B cell (primary cell): Measurements from ENCODE around the gene SH3RF3. TPM values are rescaled to one million over a fixed set of nuclear protein-coding genes. Genes with fewer than 3 reads are reported as not detected.

ENCODE experiments used
- ATAC-seq: fragments of 200-7000 bp; cut with Tn5 transposase; one replicate; pipeline ENCODE4 v1.10.0; 2021; ENCODE audit warnings: low read depth, mild to moderate bottlenecking, moderate number of reproducible peaks, moderate library complexity
- CTCF ChIA-PET: fragments of 350-600 bp; sonication (Branson Sonifier 250); formaldehyde crosslinking; loops from one replicate; lab custom pipeline; 2021; ENCODE audit warnings: antibody characterized with exemption, inconsistent platforms; lab: Charles Lee
- POLR2A ChIA-PET: fragments of 350-600 bp; sonication (Branson Sonifier 250); formaldehyde crosslinking; loops from one replicate; lab custom pipeline; 2021; ENCODE audit warnings: antibody characterized with exemption; lab: Charles Lee
- DNase-seq: peaks from one replicate; pipeline ENCODE4 v3.0.0; 2013
- H2AFZ ChIP-seq: 2 replicates; pipeline ENCODE4 v1.6.1; 2012; ENCODE audit warnings: mild to moderate bottlenecking, low read depth, low read length; ENCODE audit not compliant: insufficient read depth, poor library complexity, severe bottlenecking
- H3K27ac ChIP-seq, 2 donors: 1 replicate in 1 of 2; 2 replicates in 1 of 2; pipeline ENCODE4 v1.5.1; 2012 to 2013; ENCODE audit warnings: low read length in 2 of 2, mild to moderate bottlenecking in 2 of 2, moderate library complexity in 1 of 2
- H3K27me3 ChIP-seq, 4 experiments: fragments of 200-600 bp in 1 of 4; sonication (generic) in 1 of 4; replicated peaks in 1 of 4; 1 replicate in 2 of 4; 2 replicates in 2 of 4; pipeline versions ENCODE4 v1.6.1 to v1.7.0; 2013 to 2016; ENCODE audit warnings: low read length in 3 of 4, mild to moderate bottlenecking in 2 of 4, mixed read lengths in 1 of 4, moderate library complexity in 1 of 4; ENCODE audit not compliant: insufficient read depth in 4 of 4, control insufficient read depth in 3 of 4; ENCODE audit errors: control extremely low read depth in 1 of 4
- H3K36me3 ChIP-seq, 2 experiments: replicated peaks in 1 of 2; 1 replicate in 1 of 2; 2 replicates in 1 of 2; pipeline versions ENCODE4 v1.6.1 to v1.7.1; 2013; ENCODE audit warnings: low read length in 1 of 2; ENCODE audit not compliant: insufficient read depth in 2 of 2, control insufficient read depth in 1 of 2; ENCODE audit errors: control extremely low read depth in 1 of 2, extremely low read depth in 1 of 2
- H3K4me1 ChIP-seq, 2 donors: fragments of 200-600 bp in 1 of 2; sonication (generic) in 1 of 2; 1 replicate in 1 of 2; 2 replicates in 1 of 2; pipeline versions ENCODE4 v1.5.1 to v1.6.1; 2013 to 2017; ENCODE audit warnings: low read length in 2 of 2; ENCODE audit not compliant: control insufficient read depth in 2 of 2, insufficient read depth in 2 of 2
- H3K4me2 ChIP-seq: replicated peaks from 2 replicates; pipeline ENCODE3; 2012; ENCODE audit warnings: mild to moderate bottlenecking, low read depth, low read length; ENCODE audit not compliant: poor library complexity, severe bottlenecking
- H3K4me3 ChIP-seq, 5 experiments: fragments of 200-600 bp in 1 of 5; sonication (generic) in 1 of 5; 1 replicate in 3 of 5; 2 replicates in 2 of 5; pipeline versions ENCODE4 v1.5.1 to v1.7.0; 2011 to 2016; ENCODE audit warnings: low read length in 4 of 5, mild to moderate bottlenecking in 4 of 5, low read depth in 2 of 5, control low read depth in 1 of 5, moderate library complexity in 1 of 5; ENCODE audit not compliant: insufficient read depth in 1 of 5; ENCODE audit errors: control extremely low read depth in 1 of 5, extremely low read depth in 1 of 5
- H3K79me2 ChIP-seq: fragments of 200-600 bp; sonication (generic); one replicate; pipeline ENCODE4 v1.6.0; 2016; ENCODE audit warnings: low read length; ENCODE audit not compliant: control insufficient read depth, insufficient read depth
- H3K9ac ChIP-seq: fragments of 200-600 bp; sonication (generic); 2 replicates; pipeline ENCODE4 v1.6.1; 2017; ENCODE audit warnings: mild to moderate bottlenecking, low read length, moderate library complexity
- H3K9me3 ChIP-seq, 3 donors: one replicate each; pipeline versions ENCODE4 v1.6.1 to v1.7.1; 2013; ENCODE audit warnings: low read length in 2 of 3; ENCODE audit not compliant: control insufficient read depth in 2 of 3, insufficient read depth in 1 of 3; ENCODE audit errors: control extremely low read depth in 1 of 3
- H4K20me1 ChIP-seq: 2 replicates; pipeline ENCODE4 v1.6.0; 2012; ENCODE audit warnings: mild to moderate bottlenecking, low read length; ENCODE audit not compliant: insufficient read depth, control insufficient read depth, poor library complexity, severe bottlenecking
- H3K27ac Mint-ChIP-seq: one replicate; pipeline ENCODE4 v1.8.0; 2021; ENCODE audit warnings: mixed read lengths
- H3K27me3 Mint-ChIP-seq: one replicate; pipeline ENCODE4 v1.8.0; 2021; ENCODE audit warnings: mixed read lengths
- H3K4me1 Mint-ChIP-seq: one replicate; pipeline ENCODE4 v1.8.0; 2021; ENCODE audit warnings: mixed read lengths
- H3K4me3 Mint-ChIP-seq: one replicate; pipeline ENCODE4 v1.8.0; 2021; ENCODE audit warnings: mixed read lengths
- H3K9me3 Mint-ChIP-seq: one replicate; pipeline ENCODE4 v1.8.0; 2022; ENCODE audit warnings: mixed read lengths; ENCODE audit not compliant: insufficient read depth
- CTCF ChIP-seq: fragments of 200-600 bp; IDR thresholded peaks from one replicate; pipeline ENCODE4 v1.8.0; 2022; ENCODE audit warnings: antibody characterized with exemption, mild to moderate bottlenecking
- EZH2 ChIP-seq: IDR thresholded peaks from 2 replicates; pipeline ENCODE4 v1.6.1; 2012; ENCODE audit warnings: borderline replicate concordance, low read depth, mild to moderate bottlenecking, moderate library complexity, low read length; ENCODE audit not compliant: insufficient read depth, poor library complexity, severe bottlenecking
- WGBS: methylation state at CpG from one replicate; pipeline ENCODE4 v1.1.5; 2013; ENCODE audit warnings: missing lambda C conversion rate; ENCODE audit not compliant: insufficient coverage; 5-methylcytosine and 5-hydroxymethylcytosine counted together
- intact Hi-C: fragments of 100-400 bp; cut with micrococcal nuclease; formaldehyde crosslinking; loops from one replicate; pipeline ENCODE4 v1.10.0; 2022
- polyA plus RNA-seq: library from polyadenylated mRNA; depleted of rRNA; stranded (reverse); fragments of >200 nt; gene quantifications from 2 replicates; pipeline ENCODE4 v1.2.3, GENCODE V29; 2012
- total RNA-seq, 2 donors: library from RNA; stranded (reverse); fragments of 120-200 nt in 1 of 2; gene quantifications; 1 replicate in 1 of 2; 2 replicates in 1 of 2; pipeline versions ENCODE4 v1.2.3 to v1.2.4, GENCODE V29; 2013 to 2022

The SH3RF3 gene
- total and polyA plus RNA-seq, 2 donors (not counting 1 experiment from before 2014, with no cell fraction given) = 0.07 to 1.2 TPM

DNA sequence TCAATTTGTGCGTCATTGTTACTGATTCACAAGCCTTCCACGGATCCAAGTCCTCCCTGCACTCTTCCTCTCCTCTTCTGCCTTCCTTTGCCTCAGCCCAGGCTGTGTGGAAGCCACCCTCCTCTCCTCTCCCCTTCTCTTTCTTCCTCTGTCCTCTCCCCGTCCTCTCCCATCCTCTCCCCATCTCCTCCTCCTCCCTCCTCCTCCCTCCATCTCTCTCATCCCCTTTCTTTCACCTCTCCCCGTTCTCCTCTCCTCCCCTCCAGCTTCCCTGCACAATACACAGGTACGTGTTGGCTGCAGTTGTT lies 301.3 kb downstream of the SH3RF3 start:
- H3K79me2 ChIP-seq = no peaks in the 10 kb centered on the region
- no peak for TF ChIP-seq EZH2
- no peak for TF ChIP-seq CTCF
- no peak overlapping the region for H3K4me2 ChIP-seq
- no peaks in the 10 kb centered on the region for H3K36me3 ChIP-seq
- Mint-ChIP-seq H3K4me3 (no peak overlapping the region), H3K4me1 (no peaks in the 10 kb centered on the region), H3K27me3 (no peaks in the 10 kb centered on the region), H3K27ac (no peak overlapping the region), H3K9me3 (no peaks in the 10 kb centered on the region)
- H2AFZ ChIP-seq = no peak overlapping the region
- intact Hi-C loops = no loop called here
- ChIA-PET POLR2A (no interaction called here), CTCF (no interaction called here)
- no peaks in the 10 kb centered on the region for H3K4me1 ChIP-seq
- WGBS = 76% methylated on average over 3 of the region's 5 CpGs
- no peak overlapping the region for H3K4me3 ChIP-seq
- ATAC-seq (no peak), DNase-seq (no peak)
- H3K27ac ChIP-seq = no peak overlapping the region
- H4K20me1 ChIP-seq = no peaks in the 10 kb centered on the region
- no peak overlapping the region for H3K9ac ChIP-seq
- H3K27me3 ChIP-seq = no peaks in the 10 kb centered on the region
- no peaks in the 10 kb centered on the region for H3K9me3 ChIP-seq

GRCh38 chr2:109432421-109432820 lies 303.4 kb downstream of the SH3RF3 start:
- no peaks in the 10 kb centered on the region for H3K27me3 ChIP-seq
- no peaks in the 10 kb centered on the region for H3K27me3 Mint-ChIP-seq
- no peaks in the 10 kb centered on the region for H4K20me1 ChIP-seq
- ATAC-seq = no peak
- no peak for TF ChIP-seq EZH2
- no peak for TF ChIP-seq CTCF
- H3K79me2 ChIP-seq = no peaks in the 10 kb centered on the region
- no peak overlapping the region for H2AFZ ChIP-seq
- H3K36me3 ChIP-seq = no peaks in the 10 kb centered on the region
- H3K4me3 Mint-ChIP-seq = no peak overlapping the region
- ChIA-PET CTCF (no interaction called here), POLR2A (no interaction called here)
- no peak overlapping the region for H3K27ac ChIP-seq
- 98% methylated on average over 17 of the region's 17 CpGs for WGBS
- no peaks in the 10 kb centered on the region for H3K9me3 Mint-ChIP-seq
- H3K4me3 ChIP-seq = no peak overlapping the region
- no peak overlapping the region for H3K27ac Mint-ChIP-seq
- H3K4me1 ChIP-seq = no peaks in the 10 kb centered on the region
- intact Hi-C loops = no loop called here
- no peak overlapping the region for H3K9ac ChIP-seq
- H3K4me1 Mint-ChIP-seq = no peaks in the 10 kb centered on the region
- H3K9me3 ChIP-seq = no peaks in the 10 kb centered on the region
- no peak overlapping the region for H3K4me2 ChIP-seq
- DNase-seq = no peak
